A673 (cell line): Measurements from ENCODE around the gene SYNDIG1L.

Source experiments
- EZH2 ChIP-seq: fragments of 200-600 bp; sonication (generic); IDR thresholded peaks from 2 replicates; pipeline ENCODE4 v1.6.1; 2017; ENCODE audit warnings: borderline replicate concordance, low read depth, mild to moderate bottlenecking, mixed read lengths, antibody characterized with exemption, low read length; ENCODE audit not compliant: poor library complexity, severe bottlenecking
- TF ChIP-seq, protein P1 (sequence below): fragments of 300-800, 200-600 bp; sonication (generic); conservative IDR thresholded peaks from 2 replicates; pipeline ENCODE4 v1.5.1; 2017; ENCODE audit warnings: low read depth, mild to moderate bottlenecking, antibody characterized with exemption, low read length, moderate library complexity, mixed read lengths

DNA sequence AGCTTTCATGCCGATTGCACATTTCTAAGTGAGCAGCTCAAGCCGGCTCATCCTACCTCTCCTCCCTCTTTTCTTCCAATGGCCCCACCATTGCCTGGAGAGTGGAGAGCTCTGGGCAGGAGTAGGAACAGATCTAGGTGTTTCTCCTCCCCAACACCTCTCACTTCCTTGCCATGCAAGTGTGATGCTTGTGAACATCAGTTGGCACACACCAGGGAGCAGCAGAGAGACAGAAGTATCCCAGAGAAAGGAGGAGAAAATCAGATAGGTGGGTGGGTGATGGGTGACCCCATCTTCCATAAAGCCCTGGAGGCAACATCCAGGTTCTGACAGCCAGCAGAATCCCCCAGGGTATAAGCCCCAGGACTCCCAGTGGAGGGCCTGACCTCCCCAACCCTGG lies 39.3 kb upstream of the SYNDIG1L start:
- no peak for TF ChIP-seq EZH2
- TF ChIP-seq, protein P1, sequence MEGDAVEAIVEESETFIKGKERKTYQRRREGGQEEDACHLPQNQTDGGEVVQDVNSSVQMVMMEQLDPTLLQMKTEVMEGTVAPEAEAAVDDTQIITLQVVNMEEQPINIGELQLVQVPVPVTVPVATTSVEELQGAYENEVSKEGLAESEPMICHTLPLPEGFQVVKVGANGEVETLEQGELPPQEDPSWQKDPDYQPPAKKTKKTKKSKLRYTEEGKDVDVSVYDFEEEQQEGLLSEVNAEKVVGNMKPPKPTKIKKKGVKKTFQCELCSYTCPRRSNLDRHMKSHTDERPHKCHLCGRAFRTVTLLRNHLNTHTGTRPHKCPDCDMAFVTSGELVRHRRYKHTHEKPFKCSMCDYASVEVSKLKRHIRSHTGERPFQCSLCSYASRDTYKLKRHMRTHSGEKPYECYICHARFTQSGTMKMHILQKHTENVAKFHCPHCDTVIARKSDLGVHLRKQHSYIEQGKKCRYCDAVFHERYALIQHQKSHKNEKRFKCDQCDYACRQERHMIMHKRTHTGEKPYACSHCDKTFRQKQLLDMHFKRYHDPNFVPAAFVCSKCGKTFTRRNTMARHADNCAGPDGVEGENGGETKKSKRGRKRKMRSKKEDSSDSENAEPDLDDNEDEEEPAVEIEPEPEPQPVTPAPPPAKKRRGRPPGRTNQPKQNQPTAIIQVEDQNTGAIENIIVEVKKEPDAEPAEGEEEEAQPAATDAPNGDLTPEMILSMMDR, result no peak
